GM12875 (cell line): ENCODE measurements around the gene SLC2A5.

Source experiments
- H3K4me3 ChIP-seq: one replicate; pipeline ENCODE4 v1.5.1; 2011; ENCODE audit warnings: low read depth, low read length, control low read depth
- TF ChIP-seq, protein P1 (sequence below): IDR thresholded peaks from 2 replicates; pipeline ENCODE4 v1.5.1; 2011; ENCODE audit warnings: low read depth, mild to moderate bottlenecking, control low read depth, inconsistent platforms, low read length, moderate library complexity, borderline replicate concordance; ENCODE audit not compliant: insufficient read depth

Gene SLC2A5

GRCh38 chr1:9069326-9070100 is at the start of gene SLC2A5:
SLC2A5 (minus strand) TSS chr1:9069635; CDS start chr1:9069536, 99 bp downstream.
- TF ChIP-seq, protein P1, sequence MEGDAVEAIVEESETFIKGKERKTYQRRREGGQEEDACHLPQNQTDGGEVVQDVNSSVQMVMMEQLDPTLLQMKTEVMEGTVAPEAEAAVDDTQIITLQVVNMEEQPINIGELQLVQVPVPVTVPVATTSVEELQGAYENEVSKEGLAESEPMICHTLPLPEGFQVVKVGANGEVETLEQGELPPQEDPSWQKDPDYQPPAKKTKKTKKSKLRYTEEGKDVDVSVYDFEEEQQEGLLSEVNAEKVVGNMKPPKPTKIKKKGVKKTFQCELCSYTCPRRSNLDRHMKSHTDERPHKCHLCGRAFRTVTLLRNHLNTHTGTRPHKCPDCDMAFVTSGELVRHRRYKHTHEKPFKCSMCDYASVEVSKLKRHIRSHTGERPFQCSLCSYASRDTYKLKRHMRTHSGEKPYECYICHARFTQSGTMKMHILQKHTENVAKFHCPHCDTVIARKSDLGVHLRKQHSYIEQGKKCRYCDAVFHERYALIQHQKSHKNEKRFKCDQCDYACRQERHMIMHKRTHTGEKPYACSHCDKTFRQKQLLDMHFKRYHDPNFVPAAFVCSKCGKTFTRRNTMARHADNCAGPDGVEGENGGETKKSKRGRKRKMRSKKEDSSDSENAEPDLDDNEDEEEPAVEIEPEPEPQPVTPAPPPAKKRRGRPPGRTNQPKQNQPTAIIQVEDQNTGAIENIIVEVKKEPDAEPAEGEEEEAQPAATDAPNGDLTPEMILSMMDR = 0 out of 2 replicates have a peak, but pooled peaks have one; percentile 4
- H3K4me3 ChIP-seq = peak within 1 kb of the TSS; percentile 57

DNA sequence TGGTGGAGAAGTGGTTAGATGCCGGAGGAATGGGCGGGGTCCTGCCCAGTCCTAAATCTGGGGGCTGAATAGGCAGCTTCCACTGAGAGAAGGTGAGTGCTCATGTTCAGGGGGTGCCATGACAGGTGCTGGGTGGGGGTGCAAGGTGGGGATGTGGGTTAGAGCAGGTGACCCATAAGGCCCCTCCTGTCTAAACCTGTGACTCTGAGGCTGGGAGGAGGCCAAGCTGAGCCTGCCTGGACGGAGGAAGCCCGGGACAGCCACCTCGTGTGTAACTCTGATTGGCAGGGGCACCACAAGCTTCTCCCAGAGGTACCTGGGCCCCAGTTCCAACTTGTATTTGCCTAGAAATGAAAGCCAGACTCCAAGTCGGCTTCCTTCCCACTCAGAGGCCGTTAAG is 48.8 kb upstream of the SLC2A5 start:
- TF ChIP-seq, protein P1 = no peak
- H3K4me3 ChIP-seq = no peak overlapping the region

DNA sequence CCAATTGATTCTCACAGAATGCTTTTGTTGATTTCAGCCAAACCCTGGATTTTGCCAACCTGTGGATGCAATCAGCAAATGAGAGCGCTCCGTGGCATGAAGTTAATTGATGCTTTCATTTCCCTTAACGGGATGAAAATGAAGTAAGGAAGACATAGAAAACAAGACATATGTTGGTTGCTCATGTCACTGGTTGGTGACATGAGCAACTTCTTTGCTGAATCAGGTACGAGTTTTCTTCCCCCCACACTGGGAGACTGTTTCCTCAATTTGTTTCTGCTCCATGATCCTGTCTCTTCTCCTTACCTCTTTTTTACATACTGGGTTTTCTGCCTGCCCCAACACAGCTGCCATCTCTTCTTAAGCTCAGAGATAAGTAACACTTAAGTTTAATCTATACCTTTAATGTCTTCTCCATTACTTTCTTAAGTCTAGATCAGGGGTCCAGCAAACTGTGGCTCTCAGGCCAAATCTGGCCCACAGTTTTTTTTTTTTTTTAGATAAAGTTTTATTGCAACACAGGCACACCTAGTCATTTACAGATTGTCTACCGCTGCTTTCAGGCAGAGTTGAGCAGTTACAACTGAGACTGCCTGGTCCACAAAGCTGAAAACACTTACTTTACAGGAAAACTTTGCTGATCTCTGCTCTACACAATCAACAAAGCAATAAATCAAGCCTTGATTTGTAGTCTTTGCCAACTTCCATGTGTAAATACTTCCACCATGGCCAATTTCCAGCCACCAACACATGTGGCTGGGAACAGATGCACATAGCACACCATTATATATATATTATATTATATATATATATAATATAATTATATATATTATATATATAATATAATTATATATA is 46.1 kb upstream of the SLC2A5 start:
- TF ChIP-seq, protein P1 = no peak
- H3K4me3 ChIP-seq = no peak overlapping the region

GRCh38 chr1:9112961-9113880 is 43.8 kb upstream of the SLC2A5 start:
- TF ChIP-seq, protein P1 = no peak
- H3K4me3 ChIP-seq = no peak overlapping the region

DNA sequence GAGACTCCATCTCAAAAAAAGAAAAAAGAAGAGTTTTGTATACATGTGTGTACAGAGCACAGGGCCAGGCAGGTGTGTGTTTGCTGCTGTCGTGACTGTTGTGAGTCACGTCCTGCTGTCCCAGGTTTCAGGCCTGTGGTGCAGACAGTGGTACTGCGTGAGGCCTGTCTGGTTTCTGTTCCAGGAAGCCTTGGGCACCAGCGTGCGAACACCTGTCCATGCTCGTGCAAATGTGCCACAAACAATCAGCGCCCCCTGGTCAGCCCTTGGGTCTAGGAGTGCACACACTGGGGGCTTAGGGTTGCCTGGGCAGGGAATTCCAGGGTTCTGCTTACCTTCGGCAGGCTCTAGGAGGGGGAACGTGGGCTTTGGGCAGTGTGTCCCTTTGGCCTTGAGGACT is 42.5 kb upstream of the SLC2A5 start:
- no peak overlapping the region for H3K4me3 ChIP-seq
- TF ChIP-seq, protein P1 = no peak

- no peak overlapping the region for H3K4me3 ChIP-seq
- TF ChIP-seq, protein P1 = no peak
Measured at GRCh38 chr1:9111357-9111691, 41.9 kb upstream of the SLC2A5 start.
